Upper lobe of right lung (tissue), 1 donor: ENCODE data around the gene ADAMTS16. TPM values are rescaled to one million over a fixed set of nuclear protein-coding genes. Genes with fewer than 3 reads are reported as not detected.
"Not testable (repeated sequence)": the region's sequence is repeated elsewhere in the genome, so short reads cannot be mapped to it uniquely, and the experiment has no call there.

ENCODE experiments used
- ATAC-seq: fragments of 200-7000 bp; cut with Tn5 transposase; one replicate; pipeline ENCODE4 v1.9.1; 2020; ENCODE audit warnings: mild to moderate bottlenecking, moderate library complexity
- DNase-seq: peaks from one replicate; pipeline ENCODE4 v3.0.0-alpha.2; 2020
- H3K27ac ChIP-seq: fragments of 200-600 bp; one replicate; pipeline ENCODE4 v1.8.0; 2022
- H3K27me3 ChIP-seq: fragments of 200-600 bp; one replicate; pipeline ENCODE4 v1.8.0; 2022; ENCODE audit warnings: mild to moderate bottlenecking
- H3K36me3 ChIP-seq: fragments of 200-600 bp; one replicate; pipeline ENCODE4 v1.8.0; 2022
- H3K4me1 ChIP-seq: fragments of 200-600 bp; one replicate; pipeline ENCODE4 v1.8.0; 2022
- H3K4me3 ChIP-seq: fragments of 200-600 bp; one replicate; pipeline ENCODE4 v1.8.0; 2022; ENCODE audit warnings: mild to moderate bottlenecking
- H3K9me3 ChIP-seq: fragments of 200-600 bp; one replicate; pipeline ENCODE4 v1.8.0; 2022
- CTCF ChIP-seq: fragments of 200-600 bp; IDR thresholded peaks from one replicate; pipeline ENCODE4 v1.8.0; 2022; ENCODE audit warnings: antibody characterized with exemption
- intact Hi-C: fragments of 100-400 bp; cut with DNase I; formaldehyde crosslinking; loops from one replicate; pipeline ENCODE4 v1.11.0; 2022
- total RNA-seq: library from RNA; stranded (reverse); fragmentation: NEBNext Ultra II Directional; extraction: Animal tissue kit (Norgen Biotek cat#: 25700); gene quantifications from one replicate; pipeline ENCODE4 v1.2.1, GENCODE V29; 2021
- donor health status: DM: no; HTN: yes; CAD: no; lungs with severe emphysema.

Gene ADAMTS16
- total RNA-seq, 1 donor from 2014 or later = 0.26 TPM

- intact Hi-C loops = no loop called here
- TF ChIP-seq CTCF = no peak
- no peaks in the 10 kb centered on the region for H3K36me3 ChIP-seq
Measured at GRCh38 chr5:5128766-5129165, 11.4 kb upstream of the ADAMTS16 start.

GRCh38 chr5:5132234-5132633, 7.9 kb upstream of the ADAMTS16 start:
- Histone ChIP-seq H3K9me3 (no peaks in the 10 kb centered on the region), H3K27me3 (no peaks in the 10 kb centered on the region), H3K4me1 (no peaks in the 10 kb centered on the region), H3K36me3 (no peaks in the 10 kb centered on the region), H3K4me3 (no peak overlapping the region), H3K27ac (no peak overlapping the region)
- DNase-seq = no peak
- intact Hi-C loops = no loop called here
- TF ChIP-seq CTCF = no peak
- ATAC-seq = no peak

More at GRCh38 chr5:5128766-5129165, 11.4 kb upstream of the ADAMTS16 start:
- ATAC-seq (no peak), DNase-seq (no peak)
- no peaks in the 10 kb centered on the region for H3K4me1 ChIP-seq
- H3K27ac ChIP-seq = no peak overlapping the region
- no peaks in the 10 kb centered on the region for H3K27me3 ChIP-seq
- H3K9me3 ChIP-seq = no peaks in the 10 kb centered on the region
- H3K4me3 ChIP-seq = no peak overlapping the region

GRCh38 chr5:5132693-5133295, 7.3 kb upstream of the ADAMTS16 start:
- Histone ChIP-seq H3K9me3 (no peaks in the 10 kb centered on the region), H3K4me3 (no peak overlapping the region), H3K36me3 (no peaks in the 10 kb centered on the region), H3K27me3 (no peaks in the 10 kb centered on the region), H3K27ac (no peak overlapping the region), H3K4me1 (no peaks in the 10 kb centered on the region)
- intact Hi-C loops = no loop called here
- ATAC-seq (no peak), DNase-seq (no peak)
- no peak for TF ChIP-seq CTCF

GRCh38 chr5:5134107-5134506, 6.0 kb upstream of the ADAMTS16 start:
- intact Hi-C loops = no loop called here
- DNase-seq (no peak), ATAC-seq (no peak)
- H3K27ac ChIP-seq = no peak overlapping the region
- no peak overlapping the region for H3K4me3 ChIP-seq
- peaks cover 2% of the 10 kb centered on the region for H3K27me3 ChIP-seq
- TF ChIP-seq CTCF = no peak
- H3K4me1 ChIP-seq = no peaks in the 10 kb centered on the region
- H3K36me3 ChIP-seq = no peaks in the 10 kb centered on the region
- no peaks in the 10 kb centered on the region for H3K9me3 ChIP-seq

GRCh38 chr5:5135957-5136676, 4.0 kb upstream of the ADAMTS16 start:
- Histone ChIP-seq H3K36me3 (no peaks in the 10 kb centered on the region), H3K4me1 (peaks cover 10% of the 10 kb centered on the region), H3K27ac (no peak overlapping the region), H3K27me3 (peaks cover 21% of the 10 kb centered on the region), H3K4me3 (no peak overlapping the region), H3K9me3 (no peaks in the 10 kb centered on the region)
- intact Hi-C loops = no loop called here
- TF ChIP-seq CTCF = no peak
- ATAC-seq (no peak), DNase-seq (no peak)

- H3K9me3 ChIP-seq, intact Hi-C loops, H3K36me3 ChIP-seq, H3K27ac ChIP-seq, ATAC-seq, H3K4me3 ChIP-seq, DNase-seq: not testable (repeated sequence)
- H3K4me1 ChIP-seq = peaks cover 10% of the 10 kb centered on the region
- H3K27me3 ChIP-seq = peaks cover 25% of the 10 kb centered on the region
Measured at GRCh38 chr5:5137851-5138250, 2.3 kb upstream of the ADAMTS16 start.
